Tibial artery (tissue), 4 donors: ENCODE data around the gene LGI1.

Source experiments
- DNase-seq, 2 donors: peaks; one replicate each; pipeline ENCODE4 v3.0.0-alpha.2; 2019
- H3K27ac ChIP-seq, 2 donors: fragments of 200-600 bp; sonication (generic) in 1 of 2; 1 replicate in 1 of 2; 2 replicates in 1 of 2; pipeline ENCODE4 v1.5.1; 2018 to 2019; ENCODE audit warnings: mild to moderate bottlenecking in 1 of 2
- H3K27me3 ChIP-seq, 2 donors: fragments of 200-600 bp; sonication (generic) in 1 of 2; one replicate each; pipeline versions ENCODE4 v1.5.1 to v1.6.0; 2016 to 2019
- H3K36me3 ChIP-seq, 3 donors: fragments of 200-600 bp; sonication (generic) in 2 of 3; one replicate each; pipeline ENCODE4 v1.5.1; 2016 to 2019; ENCODE audit warnings: mild to moderate bottlenecking in 2 of 3
- H3K4me1 ChIP-seq, 4 donors: fragments of 200-600 bp; sonication (generic) in 2 of 4; 1 replicate in 3 of 4; 2 replicates in 1 of 4; pipeline ENCODE4 v1.5.1; 2016 to 2019
- H3K4me3 ChIP-seq, 2 donors: fragments of 200-600 bp; sonication (generic) in 1 of 2; 1 replicate in 1 of 2; 2 replicates in 1 of 2; pipeline ENCODE4 v1.5.1; 2018 to 2019; ENCODE audit warnings: mild to moderate bottlenecking in 2 of 2
- H3K9me3 ChIP-seq, 3 donors: fragments of 200-600 bp; sonication (generic) in 1 of 3; one replicate each; pipeline ENCODE4 v1.5.1; 2016 to 2019
- intact Hi-C: fragments of 100-400 bp; cut with DNase I; formaldehyde crosslinking; loops from one replicate; pipeline ENCODE4 v1.15.0; 2023; ENCODE audit warnings: low total_unique reads
- TF ChIP-seq, protein P1 (sequence below), 2 experiments: fragments of 200-600 bp in 1 of 2; fragments of 450-650 bp in 1 of 2; IDR thresholded peaks; one replicate each; pipeline ENCODE4 v1.5.1; 2017 to 2019; ENCODE audit warnings: antibody characterized with exemption in 2 of 2, mild to moderate bottlenecking in 1 of 2, moderate library complexity in 1 of 2

Gene LGI1

DNA sequence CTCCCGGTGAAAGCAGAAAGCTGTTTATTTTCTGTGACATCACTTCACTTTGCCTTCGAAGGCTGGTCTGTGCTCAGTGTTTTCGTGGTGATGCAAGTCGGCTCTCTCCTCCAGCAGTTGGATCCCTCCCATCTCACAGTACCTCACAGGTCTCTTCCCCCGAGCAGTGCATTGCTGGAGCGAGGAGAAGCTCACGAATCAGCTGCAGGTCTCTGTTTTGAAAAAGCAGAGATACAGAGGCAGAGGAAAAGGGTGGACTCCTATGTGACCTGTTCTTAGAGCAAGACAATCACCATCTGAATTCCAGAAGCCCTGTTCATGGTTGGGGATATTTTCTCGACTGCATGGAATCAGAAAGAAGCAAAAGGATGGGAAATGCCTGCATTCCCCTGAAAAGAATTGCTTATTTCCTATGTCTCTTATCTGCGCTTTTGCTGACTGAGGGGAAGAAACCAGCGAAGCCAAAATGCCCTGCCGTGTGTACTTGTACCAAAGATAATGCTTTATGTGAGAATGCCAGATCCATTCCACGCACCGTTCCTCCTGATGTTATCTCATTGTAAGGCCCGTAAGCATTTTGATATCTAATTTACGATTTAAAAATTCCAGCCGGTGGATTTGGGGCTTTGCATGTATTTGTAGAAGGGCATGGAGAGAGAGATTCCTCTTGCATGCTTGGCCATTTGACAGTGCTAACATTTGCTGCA, at the start of gene LGI1:
Gene LGI1, plus strand, starts transcription at position 136 of the 707 bp plus-strand sequence. Its CDS starts 209 bp downstream, at position 345.
- H3K4me1 ChIP-seq: peaks cover 0 to 30% (median 6%) of the 10 kb centered on the region in 4 donors
- H3K27me3 ChIP-seq: no peaks in the 10 kb centered on the region
- peak within 1 kb of the TSS; percentile 47 to 51 for H3K27ac ChIP-seq
- no peaks in the 10 kb centered on the region for H3K9me3 ChIP-seq
- TF ChIP-seq, protein P1, sequence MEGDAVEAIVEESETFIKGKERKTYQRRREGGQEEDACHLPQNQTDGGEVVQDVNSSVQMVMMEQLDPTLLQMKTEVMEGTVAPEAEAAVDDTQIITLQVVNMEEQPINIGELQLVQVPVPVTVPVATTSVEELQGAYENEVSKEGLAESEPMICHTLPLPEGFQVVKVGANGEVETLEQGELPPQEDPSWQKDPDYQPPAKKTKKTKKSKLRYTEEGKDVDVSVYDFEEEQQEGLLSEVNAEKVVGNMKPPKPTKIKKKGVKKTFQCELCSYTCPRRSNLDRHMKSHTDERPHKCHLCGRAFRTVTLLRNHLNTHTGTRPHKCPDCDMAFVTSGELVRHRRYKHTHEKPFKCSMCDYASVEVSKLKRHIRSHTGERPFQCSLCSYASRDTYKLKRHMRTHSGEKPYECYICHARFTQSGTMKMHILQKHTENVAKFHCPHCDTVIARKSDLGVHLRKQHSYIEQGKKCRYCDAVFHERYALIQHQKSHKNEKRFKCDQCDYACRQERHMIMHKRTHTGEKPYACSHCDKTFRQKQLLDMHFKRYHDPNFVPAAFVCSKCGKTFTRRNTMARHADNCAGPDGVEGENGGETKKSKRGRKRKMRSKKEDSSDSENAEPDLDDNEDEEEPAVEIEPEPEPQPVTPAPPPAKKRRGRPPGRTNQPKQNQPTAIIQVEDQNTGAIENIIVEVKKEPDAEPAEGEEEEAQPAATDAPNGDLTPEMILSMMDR (IDR thresholded peaks at IDR 0.05): no peak
- no peak for DNase-seq
- H3K36me3 ChIP-seq: no peaks in the 10 kb centered on the region
- intact Hi-C loops: no loop called here
- H3K4me3 ChIP-seq: peak within 1 kb of the TSS; percentile 37 to 51

DNA sequence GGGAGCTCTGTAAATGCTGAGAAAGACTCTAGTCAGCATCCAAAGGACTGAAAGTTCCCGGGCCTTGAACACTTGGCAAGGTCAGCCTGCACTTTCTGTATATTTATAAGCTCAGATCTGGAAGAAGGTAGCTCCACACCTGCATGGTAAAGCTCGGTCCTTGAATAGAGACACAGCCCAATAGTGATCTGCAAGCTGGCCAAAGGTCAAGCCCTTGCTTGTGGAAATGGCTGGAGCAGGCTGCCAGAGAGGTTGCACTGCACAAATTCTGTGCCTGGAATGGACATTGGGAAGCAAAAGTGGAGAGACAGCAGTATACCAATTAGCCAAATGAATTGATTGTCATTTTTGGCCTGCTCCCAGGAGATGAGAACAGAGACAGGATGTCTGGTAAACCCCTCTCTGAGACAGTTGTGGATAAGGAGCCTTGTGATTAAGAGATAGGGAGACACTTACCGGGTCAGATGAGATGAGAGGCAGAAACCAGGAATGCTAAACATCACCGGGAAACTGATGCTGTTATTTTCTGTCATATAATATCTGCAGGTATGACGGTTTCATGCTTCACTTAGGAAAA, 47.3 kb upstream of the LGI1 start:
- no peaks in the 10 kb centered on the region for H3K4me1 ChIP-seq
- TF ChIP-seq, protein P1 (IDR thresholded peaks at IDR 0.05): no peak
- no peaks in the 10 kb centered on the region for H3K36me3 ChIP-seq
- no peaks in the 10 kb centered on the region for H3K27me3 ChIP-seq
- H3K4me3 ChIP-seq: no peak overlapping the region
- H3K9me3 ChIP-seq: no peaks in the 10 kb centered on the region
- intact Hi-C loops: no loop called here
- H3K27ac ChIP-seq: no peak overlapping the region
- no peak for DNase-seq

DNA sequence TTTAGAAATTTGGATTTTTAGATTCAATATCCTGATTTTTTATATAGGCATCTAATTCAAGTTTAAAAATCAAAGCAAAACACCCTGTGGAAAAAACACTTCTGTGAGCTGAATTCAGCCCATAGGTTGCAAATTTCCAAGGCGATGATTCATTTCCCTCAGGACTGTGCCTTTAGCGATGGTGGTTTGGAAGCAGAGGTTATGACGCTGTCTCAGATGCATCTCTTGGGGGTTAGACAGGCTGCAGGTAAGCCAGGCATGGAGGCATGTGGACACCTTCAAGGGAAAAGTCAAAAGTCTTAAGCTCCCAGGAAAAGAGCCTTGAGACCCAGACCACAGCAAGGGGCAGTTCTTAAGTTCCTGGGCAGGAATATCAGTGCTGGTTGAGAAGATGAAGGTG, 45.8 kb upstream of the LGI1 start:
- DNase-seq: no peak
- H3K4me1 ChIP-seq: no peaks in the 10 kb centered on the region
- TF ChIP-seq, protein P1 (IDR thresholded peaks at IDR 0.05): no peak

DNA sequence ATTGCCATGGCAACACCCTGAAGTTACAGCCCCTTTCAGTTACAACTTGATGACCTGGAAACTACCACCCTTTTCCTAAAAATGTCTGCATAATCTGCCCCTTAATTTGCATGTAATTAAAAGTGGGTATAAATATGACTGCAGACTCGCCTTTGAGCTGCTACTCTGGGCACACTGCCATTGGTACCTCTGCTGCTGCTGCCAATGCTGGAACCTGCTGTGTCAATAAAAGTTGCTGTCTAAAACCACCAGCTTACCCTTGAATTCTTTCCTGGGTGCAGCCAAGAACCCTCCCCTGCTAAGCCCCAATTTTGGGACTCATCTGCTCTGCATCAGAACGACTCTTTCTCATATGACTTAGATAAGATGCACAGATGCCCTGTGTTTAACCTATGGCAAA, 45.1 kb upstream of the LGI1 start:
- TF ChIP-seq, protein P1 (IDR thresholded peaks at IDR 0.05): no peak
- H3K27me3 ChIP-seq: no peaks in the 10 kb centered on the region
- H3K4me3 ChIP-seq: no peak overlapping the region
- no peaks in the 10 kb centered on the region for H3K9me3 ChIP-seq
- intact Hi-C loops: no loop called here
- no peaks in the 10 kb centered on the region for H3K36me3 ChIP-seq
- DNase-seq: no peak
- H3K4me1 ChIP-seq: no peaks in the 10 kb centered on the region
- no peak overlapping the region for H3K27ac ChIP-seq

More for the DNA sequence above, 45.8 kb upstream of the LGI1 start:
- Histone ChIP-seq H3K27ac (no peak overlapping the region), H3K36me3 (no peaks in the 10 kb centered on the region), H3K4me3 (no peak overlapping the region), H3K27me3 (no peaks in the 10 kb centered on the region), H3K9me3 (no peaks in the 10 kb centered on the region)
- intact Hi-C loops: no loop called here

DNA sequence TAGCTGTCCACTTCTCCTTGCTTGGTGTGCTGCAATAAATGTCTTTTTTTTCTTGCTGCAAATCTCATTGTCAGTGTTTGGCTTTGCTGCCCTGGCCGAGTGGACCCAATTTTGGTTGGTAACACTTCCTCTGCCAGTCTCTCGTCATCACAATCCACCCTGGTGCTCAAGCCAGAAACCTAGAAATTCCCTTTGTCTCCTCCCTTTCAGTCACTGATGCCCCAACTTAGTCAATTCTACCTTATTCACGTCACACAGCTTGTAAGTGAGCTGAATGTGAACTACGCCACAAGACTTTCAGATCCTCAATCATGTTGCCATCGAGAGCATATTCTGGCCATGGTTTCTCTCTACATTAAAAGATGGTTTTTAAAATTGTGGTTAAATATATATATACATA, 42.4 kb upstream of the LGI1 start:
- TF ChIP-seq, protein P1 (IDR thresholded peaks at IDR 0.05): no peak
- Histone ChIP-seq H3K36me3 (no peaks in the 10 kb centered on the region), H3K4me1 (no peaks in the 10 kb centered on the region), H3K4me3 (no peak overlapping the region), H3K9me3 (no peaks in the 10 kb centered on the region), H3K27ac (no peak overlapping the region), H3K27me3 (no peaks in the 10 kb centered on the region)
- intact Hi-C loops: no loop called here
- DNase-seq: no peak
